ENCODE measurements around the gene NME7. TPM values are rescaled to one million over a fixed set of nuclear protein-coding genes. Genes with fewer than 3 reads are reported as not detected.
"Not testable (repeated sequence)": the region's sequence is repeated elsewhere in the genome, so short reads cannot be mapped to it uniquely, and the experiment has no call there.

NME7 gene
- total RNA-seq, 2 experiments from 2014 or later, result 14.7 to 24.7 TPM

DNA sequence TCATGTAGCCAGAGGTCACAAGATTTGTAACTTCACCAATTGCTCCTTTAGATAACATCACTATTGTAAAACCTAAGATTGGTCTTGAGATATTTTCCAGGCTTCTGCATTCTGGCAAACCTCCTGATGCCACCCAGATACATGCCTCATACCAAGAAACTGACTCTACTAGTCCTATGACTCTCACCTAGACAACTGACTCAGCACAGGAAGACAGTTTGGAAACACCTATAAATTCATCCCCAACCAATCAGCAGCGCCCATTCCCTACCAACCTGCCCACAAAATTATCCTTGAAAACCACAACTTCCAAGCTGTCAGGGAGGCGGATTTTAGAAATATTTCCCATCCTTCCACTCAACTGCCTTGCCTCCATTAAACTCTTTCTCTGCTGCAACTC lies 2.6 kb downstream of the NME7 start:
- Mint-ChIP-seq H3K9me3 (peaks cover 5% of the 10 kb centered on the region), H3K4me3 (no peak overlapping the region), H3K27me3 (no peaks in the 10 kb centered on the region), H3K4me1 (peaks cover 26% of the 10 kb centered on the region), H3K36me3 (peaks cover 10% of the 10 kb centered on the region), H3K27ac (peak overlapping the region; percentile 52)
- no peak for DNase-seq
- POLR2A ChIA-PET, result no interaction called here
- ATAC-seq (ENCODE audit: low read depth), result no peak

DNA sequence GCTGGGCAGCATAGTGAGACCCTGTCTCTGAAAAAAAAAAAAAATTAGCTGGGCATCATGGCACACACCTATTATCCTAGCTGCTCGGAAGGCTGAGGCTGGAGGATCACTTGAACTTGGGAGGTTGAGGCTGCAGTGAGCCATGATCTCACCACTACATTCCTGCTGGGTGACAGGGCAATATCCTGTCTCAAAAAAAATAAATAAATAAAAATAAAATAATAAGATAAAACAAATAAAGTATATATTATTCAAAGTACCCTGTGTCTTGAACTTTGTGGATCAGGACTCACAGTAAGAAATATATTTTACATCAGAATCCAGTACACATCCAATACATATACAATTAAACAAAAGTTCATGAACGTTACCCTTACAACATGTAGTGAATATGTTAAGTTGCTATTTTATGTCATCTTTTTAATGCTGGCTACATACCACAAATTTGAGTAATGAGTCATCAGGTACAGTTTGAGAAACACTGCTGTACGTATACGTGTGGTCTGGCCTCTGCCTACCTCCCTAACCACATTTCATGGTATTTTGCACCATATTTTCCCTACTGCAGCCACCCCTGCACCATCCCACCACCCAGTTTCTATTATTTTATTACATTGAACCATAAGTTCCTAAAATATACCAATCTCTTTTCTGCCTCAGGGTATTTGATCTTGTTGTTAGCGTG lies 4.4 kb downstream of the NME7 start:
- Mint-ChIP-seq H3K4me3 (peak overlapping the region; percentile 71), H3K27me3 (no peaks in the 10 kb centered on the region), H3K27ac (peak overlapping the region; percentile 86), H3K9me3 (peaks cover 5% of the 10 kb centered on the region), H3K4me1 (peaks cover 21% of the 10 kb centered on the region), H3K36me3 (peaks cover 7% of the 10 kb centered on the region)
- peak; percentile 33 for DNase-seq
- peak; percentile 13 for ATAC-seq (ENCODE audit: low read depth)
- POLR2A ChIA-PET, result interaction anchor here (0.9 kb wide), 2 partner anchors 24 to 911 kb away, joined by 3 to 4 read pairs; no protein-coding TSS in a partner anchor

- POLR2A ChIA-PET, result no interaction called here
- peaks cover 5% of the 10 kb centered on the region for H3K9me3 Mint-ChIP-seq
- no peak for ATAC-seq (ENCODE audit: low read depth)
These were observed 6.3 kb downstream of the NME7 start for GRCh38 chr1:169361281-169361680.

DNA sequence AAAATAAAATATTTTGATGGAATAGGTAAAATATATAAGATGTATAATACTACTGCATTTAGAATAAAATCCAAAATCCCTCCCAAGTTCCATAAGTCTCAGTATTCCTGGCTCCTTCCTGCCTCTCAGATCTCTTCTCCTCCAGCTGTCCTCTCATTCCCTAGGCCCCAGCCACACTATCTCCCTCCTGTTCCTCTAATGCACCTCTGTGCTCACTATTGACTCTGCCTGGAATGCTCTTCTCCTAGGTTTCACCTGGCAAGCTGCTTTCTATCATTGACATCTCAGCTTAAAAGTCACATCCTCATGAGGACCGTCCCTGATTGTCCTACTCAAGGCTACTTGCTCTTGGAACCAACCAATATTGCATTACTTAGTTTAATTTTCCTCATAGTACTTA lies 7.2 kb downstream of the NME7 start:
- H3K27ac Mint-ChIP-seq, result no peak overlapping the region
- POLR2A ChIA-PET, result no interaction called here
- no peak overlapping the region for H3K4me3 Mint-ChIP-seq
- no peaks in the 10 kb centered on the region for H3K27me3 Mint-ChIP-seq
- peaks cover 21% of the 10 kb centered on the region for H3K4me1 Mint-ChIP-seq
- H3K36me3 Mint-ChIP-seq, result peaks cover 8% of the 10 kb centered on the region
- no peak for DNase-seq
- no peak for ATAC-seq (ENCODE audit: low read depth)
- H3K9me3 Mint-ChIP-seq, result peaks cover 5% of the 10 kb centered on the region

More at GRCh38 chr1:169361281-169361680, 6.3 kb downstream of the NME7 start:
- H3K27me3 Mint-ChIP-seq, result no peaks in the 10 kb centered on the region
- no peak overlapping the region for H3K27ac Mint-ChIP-seq
- peaks cover 21% of the 10 kb centered on the region for H3K4me1 Mint-ChIP-seq
- H3K36me3 Mint-ChIP-seq, result peaks cover 7% of the 10 kb centered on the region
- no peak for DNase-seq
- no peak overlapping the region for H3K4me3 Mint-ChIP-seq

DNA sequence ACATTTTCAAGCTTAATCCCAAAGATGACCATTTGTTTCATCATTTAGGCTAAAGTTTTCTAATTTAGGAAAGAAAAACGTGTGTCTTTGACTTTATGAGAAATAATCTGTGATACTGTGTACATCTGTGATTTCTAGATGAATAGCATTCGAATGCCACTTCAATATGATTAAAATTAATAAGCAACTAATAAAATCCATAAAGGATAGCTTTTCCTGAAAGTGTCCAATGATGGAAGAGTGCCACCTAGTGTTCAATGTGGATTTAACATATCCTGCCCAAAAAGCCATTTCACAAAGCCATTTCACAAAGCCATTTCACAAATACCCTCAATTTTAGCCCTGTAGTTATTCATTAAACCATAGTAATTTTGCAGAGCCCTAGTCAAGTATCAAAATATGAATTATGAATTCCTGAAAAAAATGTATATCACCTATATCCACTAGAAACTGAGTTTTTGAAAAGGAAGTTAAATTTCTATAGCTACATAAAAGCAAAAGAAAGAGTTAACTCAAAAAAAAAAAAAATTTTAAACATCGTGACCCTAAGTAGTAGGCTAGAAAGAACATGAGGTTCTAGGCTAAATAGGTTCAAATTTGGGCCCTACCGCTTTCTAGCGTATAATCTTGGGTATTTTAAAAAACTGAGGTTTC lies 19.1 kb downstream of the NME7 start:
- POLR2A ChIA-PET, result interaction anchor here (0.6 kb wide), 1 partner anchor 264 kb away, joined by 3 read pairs; no protein-coding TSS in a partner anchor
- no peak for DNase-seq
- H3K27ac Mint-ChIP-seq, result no peak overlapping the region
- no peak for ATAC-seq (ENCODE audit: low read depth)
- H3K27me3 Mint-ChIP-seq, result no peaks in the 10 kb centered on the region
- H3K9me3 Mint-ChIP-seq, result no peaks in the 10 kb centered on the region
- peaks cover 9% of the 10 kb centered on the region for H3K36me3 Mint-ChIP-seq
- H3K4me1 Mint-ChIP-seq, result peaks cover 9% of the 10 kb centered on the region
- no peak overlapping the region for H3K4me3 Mint-ChIP-seq

DNA sequence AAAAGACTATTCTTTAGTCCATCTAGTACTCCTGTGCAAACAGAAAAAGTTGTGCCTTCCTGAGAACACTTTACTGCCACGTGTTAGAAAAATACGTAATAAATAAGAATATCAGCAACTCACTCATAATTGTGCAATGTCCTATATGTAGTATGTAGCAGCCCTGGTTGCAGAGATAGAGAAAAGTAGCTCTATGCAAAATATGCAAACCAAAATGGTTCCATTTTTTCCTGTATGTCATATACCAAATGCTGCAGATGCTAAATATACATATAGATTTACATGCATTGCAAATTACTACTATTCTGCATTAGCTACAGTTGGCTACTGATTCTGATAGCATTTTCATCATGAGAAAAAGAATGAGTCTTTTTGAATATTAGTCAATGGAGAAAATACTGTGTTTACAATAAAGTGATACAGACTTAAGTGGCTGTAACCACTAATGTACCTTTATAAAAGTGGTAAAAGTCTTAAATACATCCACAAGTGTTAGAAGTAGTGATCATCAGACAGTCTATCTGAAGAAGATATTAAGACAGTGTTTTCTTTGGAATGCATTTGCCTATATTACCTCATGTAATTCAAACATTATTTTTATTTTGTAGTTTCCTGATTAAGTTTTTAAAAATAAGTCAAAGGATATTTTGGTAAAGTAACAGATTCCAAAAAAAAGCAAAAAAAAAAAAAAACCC lies 19.8 kb downstream of the NME7 start:
- Mint-ChIP-seq H3K9me3 (no peaks in the 10 kb centered on the region), H3K36me3 (peaks cover 9% of the 10 kb centered on the region), H3K4me1 (peaks cover 9% of the 10 kb centered on the region), H3K27me3 (no peaks in the 10 kb centered on the region), H3K4me3 (no peak overlapping the region), H3K27ac (no peak overlapping the region)
- POLR2A ChIA-PET, result interaction anchor here (0.6 kb wide), 1 partner anchor 265 kb away, joined by 3 read pairs; no protein-coding TSS in a partner anchor
- ATAC-seq (ENCODE audit: low read depth), result no peak
- DNase-seq, result no peak

- POLR2A ChIA-PET, result interaction anchor here (0.6 kb wide), 1 partner anchor 236 kb away, joined by 3 read pairs; no protein-coding TSS in a partner anchor
- DNase-seq, result no peak
- no peak for ATAC-seq (ENCODE audit: low read depth)
- no peaks in the 10 kb centered on the region for H3K9me3 Mint-ChIP-seq
- peaks cover 3% of the 10 kb centered on the region for H3K4me1 Mint-ChIP-seq
- no peaks in the 10 kb centered on the region for H3K27me3 Mint-ChIP-seq
- no peak overlapping the region for H3K4me3 Mint-ChIP-seq
- H3K27ac Mint-ChIP-seq, result no peak overlapping the region
- peaks cover 4% of the 10 kb centered on the region for H3K36me3 Mint-ChIP-seq
These were observed 21.5 kb downstream of the NME7 start for GRCh38 chr1:169346036-169346589.

DNA sequence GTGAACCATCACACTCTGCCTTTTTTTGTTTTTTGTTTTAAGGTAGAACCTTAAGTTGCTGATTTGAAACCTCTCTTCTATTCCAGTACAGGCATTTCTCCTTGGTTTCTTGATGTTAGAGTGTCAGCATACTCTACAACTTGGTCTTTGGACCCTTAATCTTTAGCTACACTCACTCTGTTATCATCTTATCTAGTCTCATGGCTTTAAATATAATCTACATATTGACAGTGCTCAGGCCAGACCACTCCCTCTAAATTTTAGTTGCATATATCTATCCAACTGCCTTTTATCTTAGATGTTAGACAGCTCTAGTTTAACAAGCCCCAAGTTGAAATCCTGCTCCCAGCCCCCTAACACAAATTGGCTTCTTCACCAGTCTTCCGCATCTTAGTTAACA lies 22.1 kb downstream of the NME7 start:
- H3K9me3 Mint-ChIP-seq, result no peaks in the 10 kb centered on the region
- H3K27me3 Mint-ChIP-seq, result no peaks in the 10 kb centered on the region
- H3K27ac Mint-ChIP-seq, result no peak overlapping the region

GRCh38 chr1:169342096-169342495 lies 25.5 kb downstream of the NME7 start:
- peaks cover 24% of the 10 kb centered on the region for H3K36me3 Mint-ChIP-seq
- H3K27me3 Mint-ChIP-seq; H3K27ac Mint-ChIP-seq; H3K4me3 Mint-ChIP-seq; H3K9me3 Mint-ChIP-seq; POLR2A ChIA-PET; ATAC-seq (ENCODE audit: low read depth); DNase-seq: not testable (repeated sequence)
- peaks cover 17% of the 10 kb centered on the region for H3K4me1 Mint-ChIP-seq

More for the DNA sequence above, 22.1 kb downstream of the NME7 start:
- POLR2A ChIA-PET, result no interaction called here
- Mint-ChIP-seq H3K36me3 (peaks cover 8% of the 10 kb centered on the region), H3K4me1 (peaks cover 3% of the 10 kb centered on the region), H3K4me3 (no peak overlapping the region)
- ATAC-seq (ENCODE audit: low read depth), result no peak
- DNase-seq, result no peak

- ATAC-seq (ENCODE audit: low read depth) (no peak), DNase-seq (no peak)
- H3K4me1 Mint-ChIP-seq, result peaks cover 18% of the 10 kb centered on the region
- POLR2A ChIA-PET, result interaction anchor here (0.7 kb wide), 1 partner anchor 296 kb away, joined by 3 read pairs; no protein-coding TSS in a partner anchor
- no peak overlapping the region for H3K27ac Mint-ChIP-seq
- no peak overlapping the region for H3K4me3 Mint-ChIP-seq
- H3K9me3 Mint-ChIP-seq, result peaks cover 8% of the 10 kb centered on the region
- H3K36me3 Mint-ChIP-seq, result peaks cover 31% of the 10 kb centered on the region
- no peaks in the 10 kb centered on the region for H3K27me3 Mint-ChIP-seq
These were observed 26.7 kb downstream of the NME7 start for GRCh38 chr1:169340882-169341281.

DNA sequence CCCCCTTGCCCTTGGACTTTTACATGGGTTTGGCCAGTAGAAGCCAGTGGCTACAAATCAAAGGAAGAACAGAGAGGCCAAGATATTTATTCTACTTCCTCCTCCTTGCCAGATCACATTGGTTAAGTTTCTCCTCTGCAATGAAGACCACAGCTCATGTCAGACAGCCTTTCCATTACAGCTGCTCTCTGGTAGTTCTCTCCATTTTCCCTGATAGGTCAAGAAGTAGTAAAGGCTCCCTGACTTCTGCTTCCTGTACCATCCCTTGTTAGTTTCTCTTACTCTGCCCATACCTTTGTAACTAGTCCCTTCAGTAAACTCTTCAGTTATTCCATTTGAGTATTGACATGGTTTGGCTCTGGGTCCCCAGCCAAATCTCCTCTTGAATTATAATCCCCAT lies 27.8 kb downstream of the NME7 start:
- Mint-ChIP-seq H3K4me1 (peaks cover 18% of the 10 kb centered on the region), H3K4me3 (no peak overlapping the region), H3K27ac (peak overlapping the region; percentile 50), H3K36me3 (peaks cover 36% of the 10 kb centered on the region), H3K27me3 (no peaks in the 10 kb centered on the region), H3K9me3 (peaks cover 13% of the 10 kb centered on the region)
- no peak for ATAC-seq (ENCODE audit: low read depth)
- no peak for DNase-seq
- POLR2A ChIA-PET, result interaction anchor here (0.7 kb wide), 1 partner anchor 23 kb away, joined by 4 read pairs; no protein-coding TSS in a partner anchor

GRCh38 chr1:169338617-169339016 lies 29.0 kb downstream of the NME7 start:
- Mint-ChIP-seq H3K36me3 (peaks cover 44% of the 10 kb centered on the region), H3K4me1 (peaks cover 20% of the 10 kb centered on the region), H3K4me3 (no peak overlapping the region), H3K9me3 (peaks cover 15% of the 10 kb centered on the region), H3K27ac (no peak overlapping the region), H3K27me3 (no peaks in the 10 kb centered on the region)
- ATAC-seq (ENCODE audit: low read depth) (no peak), DNase-seq (no peak)
- POLR2A ChIA-PET, result no interaction called here

Measured in activated naive CD8-positive, alpha-beta T cell treated with anti-CD3 and anti-CD28 coated beads, Interleukin-2, amount 10 ng/mL, durations not matched to agents 7 days and 5 days (primary cell).